H4 (cell line): ENCODE data around the gene ABCB6. TPM values are rescaled to one million over a fixed set of nuclear protein-coding genes. Genes with fewer than 3 reads are reported as not detected.
"Not testable (repeated sequence)": the region's sequence is repeated elsewhere in the genome, so short reads cannot be mapped to it uniquely, and the experiment has no call there.

Experiments
- DNase-seq: peaks from one replicate; pipeline ENCODE4 v3.0.0-alpha.2; 2015; ENCODE audit warnings: low spot score
- total RNA-seq: library from RNA; depleted of rRNA; stranded (reverse); fragments of >200 nt; shearing (Covaris generic); gene quantifications from 2 replicates; pipeline ENCODE4 v1.2.3, GENCODE V29; 2014

The ABCB6 gene
- total RNA-seq, 1 experiment from 2014 or later, result 47.2 TPM

GRCh38 chr2:219213486-219214071 lies 5.2 kb downstream of the ABCB6 start:
- DNase-seq, result no peak

DNA sequence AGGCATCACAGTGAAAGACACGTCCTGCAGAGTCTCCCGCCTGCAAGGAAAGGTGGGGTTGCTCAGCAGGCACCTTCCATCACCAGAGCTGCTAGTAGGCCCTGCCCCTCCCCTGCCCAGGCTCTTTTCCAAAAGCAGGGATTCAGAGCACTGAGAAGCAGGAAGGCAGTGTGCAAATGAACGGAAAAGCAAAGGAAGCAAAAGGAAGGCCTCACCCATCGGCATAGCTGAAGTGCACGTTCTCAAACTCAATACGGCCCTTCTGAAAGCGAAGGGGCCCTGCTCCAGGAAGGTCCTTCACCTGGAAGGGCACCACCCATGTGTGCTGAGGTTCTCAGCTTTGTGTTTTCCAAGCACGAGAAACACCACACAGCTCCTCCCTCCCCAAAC lies 5.7 kb downstream of the ABCB6 start:
- no peak for DNase-seq

- DNase-seq, result no peak
Measured at GRCh38 chr2:219210886-219211362, 7.8 kb downstream of the ABCB6 start.

DNA sequence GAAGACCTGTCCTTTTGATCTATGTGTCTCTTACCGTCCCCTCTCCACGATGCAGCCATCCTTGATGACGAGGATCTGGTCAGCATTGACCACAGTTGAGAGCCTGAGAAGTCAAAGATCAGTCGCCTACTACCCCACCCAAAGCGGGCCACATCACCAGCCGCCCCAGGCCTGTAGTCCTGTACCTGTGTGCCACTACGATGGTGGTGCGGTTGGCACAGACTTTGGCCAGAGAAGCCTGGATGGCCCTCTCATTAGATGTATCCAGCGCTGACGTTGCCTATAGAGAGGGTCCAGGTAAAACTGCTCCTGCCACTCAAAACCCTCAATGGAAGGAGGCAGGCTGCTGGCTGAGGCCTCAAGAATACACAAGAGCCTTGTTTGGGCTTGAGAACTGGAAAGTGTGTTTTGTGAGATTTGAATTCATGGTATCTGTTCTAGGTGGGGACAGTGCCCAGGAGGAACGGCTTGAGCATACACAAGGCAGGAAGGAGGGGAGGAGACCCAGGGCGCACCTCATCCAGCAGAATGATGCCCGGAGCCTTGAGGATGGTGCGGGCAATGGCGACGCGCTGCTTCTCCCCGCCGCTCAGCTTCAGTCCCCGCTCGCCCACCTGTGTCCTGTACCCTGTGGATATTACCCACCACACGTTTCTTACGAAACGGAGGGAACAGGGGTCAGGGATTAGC lies 8.4 kb downstream of the ABCB6 start:
- DNase-seq, result no peak

- DNase-seq, result no peak
Measured at GRCh38 chr2:219209236-219210195, 9.2 kb downstream of the ABCB6 start.

- DNase-seq, result peak; percentile 42
Measured at GRCh38 chr2:219207884-219208740, 10.6 kb downstream of the ABCB6 start.

DNA sequence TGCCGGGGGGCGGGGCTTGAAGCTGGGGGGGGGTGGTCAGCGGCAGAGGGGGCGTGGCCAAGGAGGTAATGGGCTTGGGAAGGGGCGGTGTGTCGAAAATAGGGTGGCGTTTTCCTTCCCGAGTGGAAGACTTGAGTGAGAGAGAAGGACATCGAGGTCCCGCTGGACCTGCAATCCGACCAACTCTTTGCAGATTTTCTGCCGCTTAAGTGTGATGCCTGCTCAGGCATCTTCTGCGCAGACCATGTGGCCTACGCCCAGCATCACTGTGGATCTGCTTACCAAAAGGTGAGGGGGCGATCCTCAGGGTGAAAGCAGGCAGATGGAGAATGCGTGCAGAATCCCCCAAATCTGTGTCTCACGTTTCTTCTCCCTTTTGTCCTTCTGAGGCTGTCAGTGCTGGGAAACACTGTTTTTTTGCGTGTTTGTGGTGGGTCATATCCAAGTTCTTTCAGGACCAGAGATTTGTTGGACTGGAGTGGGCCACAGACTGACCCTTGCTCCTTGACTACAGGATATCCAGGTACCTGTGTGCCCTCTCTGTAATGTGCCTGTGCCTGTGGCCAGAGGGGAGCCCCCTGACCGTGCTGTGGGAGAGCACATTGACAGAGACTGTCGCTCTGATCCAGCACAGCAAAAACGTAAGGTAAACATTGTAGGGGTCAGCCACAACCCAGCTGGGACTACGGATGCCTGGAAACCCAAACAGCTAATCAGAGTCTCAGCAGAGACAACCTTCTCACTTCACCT lies 11.4 kb downstream of the ABCB6 start:
- DNase-seq, result no peak

DNA sequence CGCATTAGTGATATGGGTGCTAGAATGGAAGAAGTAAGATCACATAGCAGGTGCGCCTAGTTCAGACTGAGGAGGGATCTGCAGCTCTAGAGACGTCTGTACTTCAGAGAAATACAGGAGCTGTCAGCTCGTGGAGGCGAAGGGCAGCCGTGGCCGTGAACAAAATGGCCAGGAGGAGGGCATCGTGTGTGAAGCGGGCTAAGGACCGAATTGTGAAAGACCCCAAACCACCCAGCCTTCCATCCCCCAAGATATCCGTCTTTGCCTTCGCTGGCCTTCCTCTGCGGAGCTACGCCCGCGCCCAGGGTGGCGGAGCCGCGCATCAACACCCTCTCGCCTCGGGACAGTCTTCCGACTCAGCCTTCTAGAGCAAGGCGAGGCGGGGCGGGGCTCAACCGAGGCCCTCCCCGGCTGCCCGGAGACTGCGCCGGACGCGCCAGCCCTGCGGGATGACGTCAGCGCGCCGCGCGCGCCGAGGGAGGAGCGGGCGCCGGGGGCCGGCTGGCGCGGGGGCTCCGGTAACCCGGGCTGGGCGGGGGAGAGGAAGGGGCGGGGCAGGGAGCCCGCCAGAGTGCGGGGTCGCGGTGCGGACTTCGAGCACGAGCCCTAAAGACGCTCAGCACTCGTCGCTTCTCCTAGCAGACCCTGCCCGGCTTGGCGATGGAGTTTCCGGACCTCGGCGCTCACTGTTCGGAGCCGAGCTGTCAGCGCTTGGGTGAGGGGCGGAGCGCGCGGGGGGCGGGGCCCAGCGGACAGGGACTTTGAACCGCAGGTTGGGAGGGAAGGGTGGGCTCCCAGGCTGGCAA lies 12.2 kb downstream of the ABCB6 start, which contains the start of gene ZFAND2B:
TSS of gene ZFAND2B (plus strand) at position 455 of the 806 bp plus-strand sequence. CDS start at position 661, 206 bp downstream.
- DNase-seq, result peak; percentile 86

- no peak for DNase-seq
Measured at GRCh38 chr2:219205981-219206327, 12.8 kb downstream of the ABCB6 start.

DNA sequence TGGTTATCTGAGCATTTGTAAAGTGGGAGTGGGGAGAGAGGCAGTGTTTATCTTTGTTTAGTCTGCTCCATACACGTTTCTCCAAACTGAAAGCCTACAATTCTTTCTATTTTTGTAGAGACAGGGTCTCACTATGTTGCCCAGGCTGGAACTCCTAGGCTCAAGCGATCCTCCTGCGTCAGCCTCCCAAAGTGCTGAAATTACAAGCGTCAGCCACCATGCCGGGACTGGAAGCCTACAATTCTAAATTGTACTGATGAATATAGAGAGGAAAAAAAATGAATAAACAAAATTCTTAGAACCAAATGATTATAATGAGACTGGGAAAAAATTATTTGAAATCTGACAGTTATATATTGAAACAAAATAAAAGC lies 13.6 kb downstream of the ABCB6 start:
- DNase-seq, result no peak

- DNase-seq, result no peak
Measured at GRCh38 chr2:219204425-219205164, 14.2 kb downstream of the ABCB6 start.

DNA sequence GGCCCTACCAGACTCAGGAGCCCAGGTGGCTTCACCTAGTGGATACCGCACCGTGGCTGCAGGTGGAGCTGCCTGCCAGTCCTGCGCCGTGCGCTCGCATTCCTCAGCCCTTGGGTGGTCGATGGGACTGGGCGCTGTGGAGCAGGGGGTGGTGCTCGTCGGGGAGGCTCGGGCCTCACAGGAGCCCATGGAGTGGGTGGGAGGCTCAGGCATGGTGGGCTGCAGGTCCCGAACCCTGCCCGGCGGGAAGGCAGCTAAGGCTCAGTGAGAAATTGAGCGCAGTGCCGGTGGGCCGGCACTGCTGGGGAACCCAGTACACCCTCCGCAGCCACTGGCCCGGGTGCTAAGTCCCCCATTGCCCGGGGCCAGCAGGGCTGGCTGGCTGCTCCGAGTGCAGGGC lies 17.4 kb downstream of the ABCB6 start:
- not testable (repeated sequence) for DNase-seq

DNA sequence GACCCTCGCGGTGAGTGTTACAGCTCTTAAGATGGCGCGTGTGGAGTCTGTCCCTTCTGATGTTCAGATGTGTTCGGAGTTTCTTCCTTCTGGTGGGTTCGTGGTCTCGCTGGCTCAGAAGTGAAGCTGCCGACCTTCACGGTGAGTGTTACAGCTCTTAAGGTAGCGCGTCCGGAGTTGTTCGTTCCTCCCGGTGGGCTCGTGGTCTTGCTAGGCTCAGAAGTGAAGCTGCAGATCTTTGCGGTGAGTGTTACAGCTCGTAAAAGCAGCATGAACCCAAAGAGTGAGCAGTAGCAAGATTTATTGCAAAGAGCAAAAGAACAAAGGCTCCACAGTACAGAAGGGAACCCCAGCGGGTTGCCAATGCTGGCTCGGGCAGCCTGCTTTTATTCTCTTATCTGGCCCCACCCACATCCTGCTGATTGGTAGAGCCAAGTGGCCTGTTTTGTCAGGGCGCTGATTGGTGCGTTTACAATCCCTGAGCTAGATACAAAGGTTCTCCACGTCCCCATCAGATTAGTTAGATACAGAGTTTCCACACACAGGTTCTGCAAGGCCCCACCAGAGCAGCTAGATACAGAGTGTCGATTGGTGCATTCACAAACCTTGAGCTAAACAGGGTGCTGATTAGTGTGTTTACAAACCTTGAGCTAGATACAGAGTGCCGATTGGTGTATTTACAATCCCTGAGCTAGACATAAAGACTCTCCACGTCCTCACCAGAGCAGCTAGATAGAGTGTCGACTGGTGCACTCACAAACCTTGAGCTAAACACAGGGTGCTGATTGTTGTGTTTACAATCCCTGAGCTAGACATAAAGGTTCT lies 18.0 kb downstream of the ABCB6 start:
- DNase-seq, result not testable (repeated sequence)

DNA sequence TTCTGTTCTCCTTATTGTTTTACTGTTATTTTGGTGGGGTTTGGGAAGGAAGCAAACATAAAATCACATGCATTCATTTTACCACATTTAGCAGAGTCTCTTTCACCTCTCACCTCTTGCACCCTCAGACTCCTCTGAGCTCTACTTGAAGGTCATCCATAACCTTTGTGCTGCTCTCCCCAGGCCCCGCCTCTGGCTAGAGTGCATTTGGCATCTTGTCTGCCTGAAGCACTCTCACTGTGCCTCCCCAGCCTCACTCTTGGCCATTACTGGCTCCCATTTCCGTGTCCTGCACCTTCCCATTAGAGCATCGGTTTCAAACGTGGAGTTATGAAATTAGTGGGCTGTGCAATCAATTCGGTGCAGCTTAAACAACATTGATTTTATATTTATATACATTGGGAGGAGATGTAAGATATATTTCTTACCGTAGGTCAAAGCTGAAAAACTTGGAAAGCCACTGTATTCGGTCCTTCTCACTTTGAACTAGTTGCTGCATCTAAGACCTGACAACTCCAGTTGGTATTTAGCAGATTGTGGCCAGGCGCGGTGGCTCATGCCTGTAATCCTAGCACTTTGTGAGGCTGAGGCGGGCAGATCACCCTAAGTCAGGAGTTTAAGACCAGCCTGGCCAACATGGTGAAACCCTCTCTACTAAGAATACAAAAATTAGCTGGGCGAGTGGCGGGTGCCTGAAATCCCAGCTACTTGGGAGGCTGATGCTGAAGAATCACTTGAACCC lies 19.1 kb downstream of the ABCB6 start:
- DNase-seq, result no peak

GRCh38 chr2:219198974-219199373 lies 19.8 kb downstream of the ABCB6 start:
- no peak for DNase-seq

GRCh38 chr2:219197388-219197787 lies 21.4 kb downstream of the ABCB6 start:
- DNase-seq, result no peak

GRCh38 chr2:219186754-219187456 lies 31.9 kb downstream of the ABCB6 start:
- DNase-seq, result no peak
